Psoas muscle (tissue), 8 donors: ENCODE data around the gene CPXM2. TPM values are rescaled to one million over a fixed set of nuclear protein-coding genes. Genes with fewer than 3 reads are reported as not detected.

Experiments
- ATAC-seq, 4 donors: fragments of 200-7000 bp; cut with Tn5 transposase; one replicate each; pipeline ENCODE4 v1.9.1; 2020; ENCODE audit warnings: moderate library complexity in 3 of 4, mild to moderate bottlenecking in 2 of 4
- DNase-seq, 2 donors: peaks; one replicate each; pipeline ENCODE4 v3.0.0-alpha.2; 2020
- H3K27ac ChIP-seq: fragments of 200-600 bp; one replicate; pipeline ENCODE4 v1.8.0; 2022
- H3K27me3 ChIP-seq, 3 donors: fragments of 200-600 bp in 1 of 3; one replicate each; pipeline versions ENCODE4 v1.6.1 to v1.8.0; 2013 to 2022; ENCODE audit warnings: low read length in 2 of 3, mild to moderate bottlenecking in 2 of 3, moderate library complexity in 1 of 3; ENCODE audit not compliant: insufficient read depth in 3 of 3
- H3K36me3 ChIP-seq, 2 donors: fragments of 200-600 bp in 1 of 2; one replicate each; pipeline versions ENCODE4 v1.6.1 to v1.8.0; 2013 to 2022; ENCODE audit warnings: low read depth in 1 of 2, mild to moderate bottlenecking in 1 of 2, moderate library complexity in 1 of 2; ENCODE audit not compliant: insufficient read depth in 1 of 2
- H3K4me1 ChIP-seq: fragments of 200-600 bp; one replicate; pipeline ENCODE4 v1.8.0; 2022
- H3K4me3 ChIP-seq: fragments of 200-600 bp; one replicate; pipeline ENCODE4 v1.8.0; 2022; ENCODE audit warnings: mild to moderate bottlenecking
- H3K9me3 ChIP-seq: fragments of 200-600 bp; one replicate; pipeline ENCODE4 v1.8.0; 2022
- CTCF ChIP-seq: fragments of 200-600 bp; IDR thresholded peaks from one replicate; pipeline ENCODE4 v1.8.0; 2022; ENCODE audit warnings: antibody characterized with exemption
- WGBS, 3 donors: extraction: QIAGEN DNeasy Blood & Tissue Kit; methylation state at CpG; one replicate each; pipeline versions ENCODE4 v1.1.6 to v1.1.7; 2013; 5-methylcytosine and 5-hydroxymethylcytosine counted together
- intact Hi-C, 2 donors: fragments of 100-400 bp; cut with DNase I; formaldehyde crosslinking; loops; one replicate each; pipeline versions ENCODE4 v1.11.0 to v1.14.2; 2022
- polyA plus RNA-seq, 3 donors: library from polyadenylated mRNA; stranded (reverse); fragments of 200-250 nt; gene quantifications; one replicate each; pipeline ENCODE4 v1.2.3, GENCODE V29; 2013
- total RNA-seq, 4 donors: library from RNA; stranded (reverse); fragmentation: NEBNext Ultra II Directional in 2 of 4; extraction: Animal tissue kit (Norgen Biotek cat#: 25700) in 2 of 4; gene quantifications; one replicate each; pipeline versions ENCODE4 v1.2.1 to v1.2.4, GENCODE V29; 2021 to 2023
- donor health status: healthy with polysubstance abuse.
- donor health status: DM: no; HTN: no; CAD: no; lungs with moderate emphysema.
- donor health status: Bipolar disorder and iron deficiency.
- donor health status: healthy.
- donor health status: DM: yes; HTN: yes; CAD: no.
- donor health status: DM: no; HTN: no; CAD: no.
- donor health status: DM: no; HTN: no; CAD: no.
- donor health status: DM: yes; HTN: yes; CAD: no.

Gene CPXM2
- total and polyA plus RNA-seq, 7 donors: 0.78 to 5.2 (median 1.4) TPM

- DNase-seq (no peak), ATAC-seq (no peak)
- Histone ChIP-seq H3K4me1 (no peaks in the 10 kb centered on the region), H3K36me3 (no peaks in the 10 kb centered on the region), H3K4me3 (no peak overlapping the region), H3K27ac (no peak overlapping the region), H3K27me3 (peaks cover 0 to 3% (median 0%) of the 10 kb centered on the region in 3 donors), H3K9me3 (no peaks in the 10 kb centered on the region)
- TF ChIP-seq CTCF: no peak
- intact Hi-C loops: no loop called here
- 74 to 81% (median 80%) methylated on average over 5 of the region's 5 CpGs for WGBS, 3 donors
Measured at GRCh38 chr10:123796736-123797135, 94.9 kb downstream of the CPXM2 start.

- no peak for TF ChIP-seq CTCF
- intact Hi-C loops: no loop called here
- 82 to 86% (median 83%) methylated on average over 11 of the region's 11 CpGs for WGBS, 3 donors
Measured at GRCh38 chr10:123795846-123796590, 95.6 kb downstream of the CPXM2 start.

GRCh38 chr10:123795196-123795780, 96.3 kb downstream of the CPXM2 start:
- H3K27me3 ChIP-seq: peaks cover 0 to 3% (median 0%) of the 10 kb centered on the region in 3 donors
- H3K4me1 ChIP-seq: no peaks in the 10 kb centered on the region
- TF ChIP-seq CTCF: no peak
- H3K27ac ChIP-seq: no peak overlapping the region
- ATAC-seq (no peak), DNase-seq (no peak)
- 73 to 80% (median 78%) methylated on average over 10 of the region's 10 CpGs for WGBS, 3 donors
- intact Hi-C loops: no loop called here
- no peak overlapping the region for H3K4me3 ChIP-seq
- no peaks in the 10 kb centered on the region for H3K9me3 ChIP-seq
- H3K36me3 ChIP-seq: no peaks in the 10 kb centered on the region

More at GRCh38 chr10:123795846-123796590, 95.6 kb downstream of the CPXM2 start:
- Histone ChIP-seq H3K27me3 (peaks cover 0 to 3% (median 0%) of the 10 kb centered on the region in 3 donors), H3K27ac (no peak overlapping the region), H3K4me1 (no peaks in the 10 kb centered on the region), H3K4me3 (no peak overlapping the region), H3K36me3 (no peaks in the 10 kb centered on the region), H3K9me3 (no peaks in the 10 kb centered on the region)
- DNase-seq (no peak), ATAC-seq (no peak)

- Histone ChIP-seq H3K27me3 (no peaks in the 10 kb centered on the region), H3K27ac (no peak overlapping the region), H3K4me3 (no peak overlapping the region), H3K9me3 (no peaks in the 10 kb centered on the region), H3K4me1 (no peaks in the 10 kb centered on the region), H3K36me3 (no peaks in the 10 kb centered on the region)
- no peak for DNase-seq
- WGBS, 3 donors: 69 to 77% (median 73%) methylated on average over 11 of the region's 11 CpGs
- TF ChIP-seq CTCF: no peak
- no peak for ATAC-seq
- intact Hi-C loops: no loop called here
Measured at GRCh38 chr10:123792248-123792978, 99.2 kb downstream of the CPXM2 start.
